A549 (cell line): ENCODE results near the gene SPRR5. TPM values are rescaled to one million over a fixed set of nuclear protein-coding genes. Genes with fewer than 3 reads are reported as not detected.

ENCODE experiments used
- ATAC-seq, 2 experiments: fragments of 200-7000 bp in 1 of 2; fragments of >200 bp in 1 of 2; cut with Nextera tagmentation in 1 of 2; cut with Tn5 transposase in 1 of 2; 3 replicates each; pipeline versions ENCODE4 v1.8.0 to v1.9.1; 2018 to 2020; ENCODE audit warnings: mild to moderate bottlenecking in 1 of 2, moderate library complexity in 1 of 2
- CTCF ChIA-PET: fragments of 300-600 bp; sonication (Branson Sonifier 250); formaldehyde crosslinking; extraction: SDS; loops from one replicate; lab custom pipeline; 2021; ENCODE audit warnings: antibody characterized with exemption, inconsistent platforms; lab: Yijun Ruan, JAX
- POLR2A ChIA-PET: fragments of 350-600 bp; formaldehyde crosslinking; extraction: SDS; loops from one replicate; lab custom pipeline; 2021; ENCODE audit warnings: antibody characterized with exemption, inconsistent platforms; lab: Yijun Ruan, JAX
- DNase-seq, 2 experiments: peaks; one replicate each; pipeline versions ENCODE4 v3.0.0 to v3.0.0-alpha.2; 2011 to 2016; ENCODE audit warnings: low read depth in 1 of 2, low spot score in 1 of 2
- FAIRE-seq: peaks from 2 replicates; lab custom pipeline; 2011; peaks lifted over from hg19 to GRCh38; lab: Jason Lieb, UNC
- H3K27ac ChIP-seq, 2 experiments: fragments of >200 bp; sonication (Bioruptor Twin); formaldehyde crosslinking; 3 replicates each; pipeline ENCODE4 v1.5.1; 2016 to 2017
- H3K4me1 ChIP-seq: fragments of >200 bp; sonication (Bioruptor Twin); formaldehyde crosslinking; 3 replicates; pipeline ENCODE4 v1.6.1; 2016
- H3K4me2 ChIP-seq: fragments of >200 bp; sonication (Bioruptor Twin); formaldehyde crosslinking; 3 replicates; pipeline ENCODE4 v1.6.1; 2016
- H3K4me3 ChIP-seq: fragments of >200 bp; sonication (Bioruptor Twin); formaldehyde crosslinking; 3 replicates; pipeline ENCODE4 v1.5.1; 2016
- H3K9me3 ChIP-seq: fragments of >200 bp; sonication (Bioruptor Twin); formaldehyde crosslinking; 3 replicates; pipeline ENCODE4 v1.6.1; 2016
- CTCF ChIP-seq: fragments of >200 bp; sonication (Bioruptor Twin); formaldehyde crosslinking; IDR thresholded peaks from 3 replicates; pipeline ENCODE4 v1.5.1; 2016
- FOSL2 ChIP-seq, 2 experiments: fragments of 450-650 bp in 1 of 2; fragments of >200 bp in 1 of 2; sonication (Bioruptor Twin) in 1 of 2; formaldehyde crosslinking; IDR thresholded peaks; 2 replicates each; pipeline versions ENCODE4 v1.5.0 to v1.6.1; 2016 to 2020; ENCODE audit warnings: mild to moderate bottlenecking in 1 of 2, moderate library complexity in 1 of 2
- GATA3 ChIP-seq: IDR thresholded peaks from 2 replicates; pipeline ENCODE4 v1.6.1; 2012; ENCODE audit warnings: borderline replicate concordance
- JUNB ChIP-seq: fragments of >200 bp; sonication (Bioruptor Twin); formaldehyde crosslinking; IDR thresholded peaks from 2 replicates; pipeline ENCODE4 v1.6.1; 2016
- KDM1A ChIP-seq: fragments of 200-600 bp; sonication (generic); IDR thresholded peaks from 2 replicates; pipeline ENCODE4 v1.6.1; 2016; ENCODE audit warnings: low read depth, mild to moderate bottlenecking
- MYC ChIP-seq: IDR thresholded peaks from 2 replicates; pipeline ENCODE4 v1.6.1; 2012; ENCODE audit warnings: mild to moderate bottlenecking, inconsistent platforms, low read length, improper control_type of control experiment, borderline replicate concordance
- NR3C1 ChIP-seq: fragments of >200 bp; sonication (Bioruptor Twin); formaldehyde crosslinking; IDR thresholded peaks from 3 replicates; pipeline ENCODE4 v1.6.1; 2017
- WGBS: methylation state at CpG from one replicate; pipeline ENCODE4 v1.1.6; 2017; ENCODE audit errors: missing lambda C conversion rate; 5-methylcytosine and 5-hydroxymethylcytosine counted together
- polyA plus RNA-seq, 4 experiments: library from polyadenylated mRNA; depleted of rRNA in 3 of 4; stranded (reverse); fragments of >200 nt; fragmentation: RNase III in 1 of 4; extraction: RNeasy Plus Mini Kit Qiagen cat#74134 plus additional on column Dnase treatment in 1 of 4; gene quantifications; 2 replicates in 3 of 4; 3 replicates in 1 of 4; pipeline ENCODE4 v1.2.3, GENCODE V29; 2011 to 2017
- small RNA-seq, 6 experiments: library from RNA; depleted of rRNA; stranded (forward); fragments of <200 nt; gene quantifications; one replicate each; pipeline ENCODE3, GENCODE V24; 2012

The SPRR5 gene
- polyA plus RNA-seq, 2 of the 4 experiments (the other 2 are of a cell fraction): not detected

- Histone ChIP-seq H3K4me1 (no peaks in the 10 kb centered on the region), H3K4me3 (no peak overlapping the region), H3K9me3 (0 out of 3 replicates have a peak, but pooled peaks cover 2% of the 10 kb centered on the region), H3K27ac (no peak overlapping the region), H3K4me2 (no peak overlapping the region)
- ATAC-seq (no peak), FAIRE-seq (no peak), DNase-seq (no peak)
- no peak for TF ChIP-seq NR3C1
- TF ChIP-seq FOSL2 (IDR thresholded peaks at IDR 0.05): no peak
- no peak for TF ChIP-seq FOSL2 (CRISPR knock-in tag; IDR thresholded peaks at IDR 0.05)
- no peak for TF ChIP-seq CTCF
- no peak for TF ChIP-seq MYC
- TF ChIP-seq KDM1A: no peak
- TF ChIP-seq GATA3: no peak
- no peak for TF ChIP-seq JUNB
- ChIA-PET POLR2A (no interaction called here), CTCF (interaction anchor here (1.2 kb wide), 1 partner anchor 11 kb away, joined by 3 read pairs; no protein-coding TSS in a partner anchor)
- WGBS: 50% methylated on average over 4 of the region's 4 CpGs
Observed at GRCh38 chr1:152998476-152998875, 51.5 kb downstream of the SPRR5 start.

Small RNAs within 50 kb of the gene (small RNA-seq; reads per million reads assigned to genes)
- gene SPRR1A: 0 reads per million in 6 experiments

Other genes starting within 250 kb of the SPRR5 start
- gene LCE2A, start 248.9 kb upstream of the SPRR5 start, polyA plus RNA-seq (2011; rRNA removed): not detected in 2 replicates
- not detected in 3 replicates for gene LCE2A, start 248.9 kb upstream of the SPRR5 start, polyA plus RNA-seq (2017; fragmentation: RNase III; extraction: RNeasy Plus Mini Kit Qiagen cat#74134 plus additional on column Dnase treatment)
- gene LCE4A, start 239.0 kb upstream of the SPRR5 start, polyA plus RNA-seq (2011; rRNA removed): not detected in 2 replicates
- not detected in 3 replicates for gene LCE4A, start 239.0 kb upstream of the SPRR5 start, polyA plus RNA-seq (2017; fragmentation: RNase III; extraction: RNeasy Plus Mini Kit Qiagen cat#74134 plus additional on column Dnase treatment)
- not detected in 2 replicates for gene KPRP, start 189.2 kb upstream of the SPRR5 start, polyA plus RNA-seq (2011; rRNA removed)
- not detected in 3 replicates for gene KPRP, start 189.2 kb upstream of the SPRR5 start, polyA plus RNA-seq (2017; fragmentation: RNase III; extraction: RNeasy Plus Mini Kit Qiagen cat#74134 plus additional on column Dnase treatment)
- gene LCE1F, start 172.1 kb upstream of the SPRR5 start, polyA plus RNA-seq (2011; rRNA removed): not detected in 2 replicates
- not detected in 3 replicates for gene LCE1F, start 172.1 kb upstream of the SPRR5 start, polyA plus RNA-seq (2017; fragmentation: RNase III; extraction: RNeasy Plus Mini Kit Qiagen cat#74134 plus additional on column Dnase treatment)
- gene LCE1E, start 160.9 kb upstream of the SPRR5 start, polyA plus RNA-seq (2011; rRNA removed): not detected in 2 replicates
- not detected in 3 replicates for gene LCE1E, start 160.9 kb upstream of the SPRR5 start, polyA plus RNA-seq (2017; fragmentation: RNase III; extraction: RNeasy Plus Mini Kit Qiagen cat#74134 plus additional on column Dnase treatment)
- not detected in 2 replicates for gene LCE1D, start 150.5 kb upstream of the SPRR5 start, polyA plus RNA-seq (2011; rRNA removed)
- gene LCE1D, start 150.5 kb upstream of the SPRR5 start, polyA plus RNA-seq (2017; fragmentation: RNase III; extraction: RNeasy Plus Mini Kit Qiagen cat#74134 plus additional on column Dnase treatment): not detected in 3 replicates
- not detected in 2 replicates for gene LCE1C, start 140.6 kb upstream of the SPRR5 start, polyA plus RNA-seq (2011; rRNA removed)
- not detected in 3 replicates for gene LCE1C, start 140.6 kb upstream of the SPRR5 start, polyA plus RNA-seq (2017; fragmentation: RNase III; extraction: RNeasy Plus Mini Kit Qiagen cat#74134 plus additional on column Dnase treatment)
- not detected in 2 replicates for gene LCE1B, start 135.2 kb upstream of the SPRR5 start, polyA plus RNA-seq (2011; rRNA removed)
- not detected in 3 replicates for gene LCE1B, start 135.2 kb upstream of the SPRR5 start, polyA plus RNA-seq (2017; fragmentation: RNase III; extraction: RNeasy Plus Mini Kit Qiagen cat#74134 plus additional on column Dnase treatment)
- gene LCE1A, start 119.7 kb upstream of the SPRR5 start, polyA plus RNA-seq (2011; rRNA removed): not detected in 2 replicates
- gene LCE1A, start 119.7 kb upstream of the SPRR5 start, polyA plus RNA-seq (2017; fragmentation: RNase III; extraction: RNeasy Plus Mini Kit Qiagen cat#74134 plus additional on column Dnase treatment): not detected in 3 replicates
- gene LCE6A, start 104.3 kb upstream of the SPRR5 start, polyA plus RNA-seq (2011; rRNA removed): not detected in 2 replicates
- not detected in 3 replicates for gene LCE6A, start 104.3 kb upstream of the SPRR5 start, polyA plus RNA-seq (2017; fragmentation: RNase III; extraction: RNeasy Plus Mini Kit Qiagen cat#74134 plus additional on column Dnase treatment)
- gene LCE7A, start 87.2 kb upstream of the SPRR5 start, polyA plus RNA-seq (2011; rRNA removed): not detected in 2 replicates
- not detected in 3 replicates for gene LCE7A, start 87.2 kb upstream of the SPRR5 start, polyA plus RNA-seq (2017; fragmentation: RNase III; extraction: RNeasy Plus Mini Kit Qiagen cat#74134 plus additional on column Dnase treatment)
- not detected in 2 replicates for gene SMCP, start 68.9 kb upstream of the SPRR5 start, polyA plus RNA-seq (2011; rRNA removed)
- gene SMCP, start 68.9 kb upstream of the SPRR5 start, polyA plus RNA-seq (2017; fragmentation: RNase III; extraction: RNeasy Plus Mini Kit Qiagen cat#74134 plus additional on column Dnase treatment): not detected in 3 replicates
- not detected in 2 replicates for gene IVL, start 38.7 kb upstream of the SPRR5 start, polyA plus RNA-seq (2011; rRNA removed)
- not detected in 3 replicates for gene IVL, start 38.7 kb upstream of the SPRR5 start, polyA plus RNA-seq (2017; fragmentation: RNase III; extraction: RNeasy Plus Mini Kit Qiagen cat#74134 plus additional on column Dnase treatment)
- gene SPRR4, start 23.4 kb downstream of the SPRR5 start, polyA plus RNA-seq (2011; rRNA removed): not detected in 2 replicates
- gene SPRR4, start 23.4 kb downstream of the SPRR5 start, polyA plus RNA-seq (2017; fragmentation: RNase III; extraction: RNeasy Plus Mini Kit Qiagen cat#74134 plus additional on column Dnase treatment): not detected in 3 replicates
- not detected in 2 replicates for gene SPRR1A, start 36.9 kb downstream of the SPRR5 start, polyA plus RNA-seq (2011; rRNA removed)
- gene SPRR1A, start 36.9 kb downstream of the SPRR5 start, polyA plus RNA-seq (2017; fragmentation: RNase III; extraction: RNeasy Plus Mini Kit Qiagen cat#74134 plus additional on column Dnase treatment): not detected in 3 replicates
- gene SPRR3, start 54.5 kb downstream of the SPRR5 start, polyA plus RNA-seq (2011; rRNA removed): not detected in 2 replicates
- gene SPRR3, start 54.5 kb downstream of the SPRR5 start, polyA plus RNA-seq (2017; fragmentation: RNase III; extraction: RNeasy Plus Mini Kit Qiagen cat#74134 plus additional on column Dnase treatment): not detected in 3 replicates
- gene SPRR1B, start 84.0 kb downstream of the SPRR5 start, polyA plus RNA-seq (2011; rRNA removed): not detected in 2 replicates
- not detected in 3 replicates for gene SPRR1B, start 84.0 kb downstream of the SPRR5 start, polyA plus RNA-seq (2017; fragmentation: RNase III; extraction: RNeasy Plus Mini Kit Qiagen cat#74134 plus additional on column Dnase treatment)
- gene SPRR2D, start 93.9 kb downstream of the SPRR5 start, polyA plus RNA-seq (2011; rRNA removed): not detected in 2 replicates
- gene SPRR2D, start 93.9 kb downstream of the SPRR5 start, polyA plus RNA-seq (2017; fragmentation: RNase III; extraction: RNeasy Plus Mini Kit Qiagen cat#74134 plus additional on column Dnase treatment): not detected in 3 replicates
- not detected in 2 replicates for gene SPRR2A, start 110.3 kb downstream of the SPRR5 start, polyA plus RNA-seq (2011; rRNA removed)
- not detected in 3 replicates for gene SPRR2A, start 110.3 kb downstream of the SPRR5 start, polyA plus RNA-seq (2017; fragmentation: RNase III; extraction: RNeasy Plus Mini Kit Qiagen cat#74134 plus additional on column Dnase treatment)
- gene SPRR2B, start 124.4 kb downstream of the SPRR5 start, polyA plus RNA-seq (2011; rRNA removed): not detected in 2 replicates
- not detected in 3 replicates for gene SPRR2B, start 124.4 kb downstream of the SPRR5 start, polyA plus RNA-seq (2017; fragmentation: RNase III; extraction: RNeasy Plus Mini Kit Qiagen cat#74134 plus additional on column Dnase treatment)
- gene SPRR2E, start 147.3 kb downstream of the SPRR5 start, polyA plus RNA-seq (2011; rRNA removed): not detected in 2 replicates
- gene SPRR2E, start 147.3 kb downstream of the SPRR5 start, polyA plus RNA-seq (2017; fragmentation: RNase III; extraction: RNeasy Plus Mini Kit Qiagen cat#74134 plus additional on column Dnase treatment): not detected in 3 replicates
- gene SPRR2F, start 166.3 kb downstream of the SPRR5 start, polyA plus RNA-seq (2011; rRNA removed): not detected in 2 replicates
- not detected in 3 replicates for gene SPRR2F, start 166.3 kb downstream of the SPRR5 start, polyA plus RNA-seq (2017; fragmentation: RNase III; extraction: RNeasy Plus Mini Kit Qiagen cat#74134 plus additional on column Dnase treatment)
- not detected in 2 replicates for gene SPRR2G, start 203.7 kb downstream of the SPRR5 start, polyA plus RNA-seq (2011; rRNA removed)
- gene SPRR2G, start 203.7 kb downstream of the SPRR5 start, polyA plus RNA-seq (2017; fragmentation: RNase III; extraction: RNeasy Plus Mini Kit Qiagen cat#74134 plus additional on column Dnase treatment): not detected in 3 replicates